Rectal smooth muscle tissue (tissue), 1 donor: ENCODE results near the gene LRRC32.

Experiments
- H3K27ac ChIP-seq: one replicate; pipeline ENCODE4 v1.7.0; 2013; ENCODE audit warnings: low read depth, low read length, inconsistent platforms
- H3K27me3 ChIP-seq: one replicate; pipeline ENCODE4 v1.7.0; 2013; ENCODE audit warnings: low read length; ENCODE audit not compliant: control insufficient read depth, insufficient read depth
- H3K36me3 ChIP-seq: one replicate; pipeline ENCODE4 v1.7.0; 2013; ENCODE audit warnings: low read length; ENCODE audit not compliant: control insufficient read depth, insufficient read depth
- H3K4me1 ChIP-seq: one replicate; pipeline ENCODE4 v1.7.0; 2013; ENCODE audit warnings: low read length; ENCODE audit not compliant: control insufficient read depth, insufficient read depth
- H3K4me3 ChIP-seq: one replicate; pipeline ENCODE4 v1.7.0; 2013; ENCODE audit warnings: low read length
- H3K9ac ChIP-seq: one replicate; pipeline ENCODE4 v1.7.0; 2013; ENCODE audit warnings: low read length

Gene LRRC32

DNA sequence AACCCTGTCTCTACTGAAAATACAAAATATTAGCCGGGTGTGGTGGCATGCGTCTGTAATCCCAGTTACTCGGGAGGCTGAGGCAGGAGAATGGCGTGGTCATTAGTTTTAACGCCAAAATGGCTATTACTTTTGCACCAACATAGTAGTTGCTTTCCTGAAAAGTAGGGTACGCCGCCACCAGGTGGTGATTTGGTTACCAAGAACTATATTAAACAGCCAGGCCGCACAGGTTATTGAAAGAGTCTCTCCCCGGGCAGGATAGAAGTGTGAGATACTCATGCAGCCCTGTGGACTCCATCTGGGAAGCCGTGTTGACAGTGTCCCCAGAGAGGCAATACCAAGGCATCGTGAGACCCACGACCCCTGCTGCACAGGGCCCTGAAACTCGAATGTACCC, 24.6 kb upstream of the LRRC32 start:
- no peaks in the 10 kb centered on the region for H3K4me1 ChIP-seq
- no peaks in the 10 kb centered on the region for H3K27me3 ChIP-seq
- H3K9ac ChIP-seq: no peak overlapping the region
- no peaks in the 10 kb centered on the region for H3K36me3 ChIP-seq
- H3K27ac ChIP-seq: no peak overlapping the region
- no peak overlapping the region for H3K4me3 ChIP-seq

DNA sequence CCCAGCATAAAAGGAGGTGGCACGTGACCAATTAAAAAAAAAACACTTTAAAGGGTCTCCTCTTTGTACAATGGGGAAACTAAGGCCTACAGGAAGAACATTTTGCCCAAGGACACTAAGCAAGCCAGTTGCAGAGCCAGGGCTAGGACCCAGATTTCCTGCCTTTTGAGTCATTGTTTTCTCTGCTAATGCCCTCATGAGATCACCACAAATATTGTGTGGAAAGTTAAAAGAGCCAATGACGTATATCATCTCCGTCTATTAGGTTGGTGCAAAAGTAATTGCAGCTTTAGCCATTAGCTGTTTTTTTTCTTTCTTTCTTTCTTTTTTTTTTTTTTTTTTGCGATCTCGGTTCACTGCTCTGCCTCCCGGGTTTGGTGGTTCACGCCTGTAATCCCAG, 24.1 kb upstream of the LRRC32 start:
- Histone ChIP-seq H3K36me3 (no peaks in the 10 kb centered on the region), H3K27me3 (no peaks in the 10 kb centered on the region), H3K27ac (no peak overlapping the region), H3K4me1 (no peaks in the 10 kb centered on the region), H3K9ac (no peak overlapping the region), H3K4me3 (no peak overlapping the region)

DNA sequence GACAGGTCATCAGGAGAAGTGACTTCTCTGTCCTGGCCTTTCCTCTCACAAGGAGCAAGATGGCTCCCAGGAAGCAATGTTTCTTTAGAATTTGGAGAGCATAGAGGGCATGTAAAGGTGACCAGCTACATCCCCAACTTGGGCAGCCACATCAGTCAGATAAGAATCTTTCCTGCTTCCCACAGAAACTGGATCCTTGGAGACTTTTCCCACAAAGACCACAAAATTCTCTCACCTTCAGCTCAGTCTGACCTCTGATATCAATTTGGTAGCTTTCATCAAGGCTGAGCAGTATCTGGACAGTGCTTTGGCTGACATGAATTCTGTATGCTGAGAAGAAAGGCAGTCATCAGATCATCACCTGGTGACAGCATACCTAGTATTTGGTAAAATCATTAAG, 23.3 kb upstream of the LRRC32 start:
- Histone ChIP-seq H3K27me3 (no peaks in the 10 kb centered on the region), H3K9ac (no peak overlapping the region), H3K4me1 (no peaks in the 10 kb centered on the region), H3K36me3 (no peaks in the 10 kb centered on the region), H3K27ac (no peak overlapping the region), H3K4me3 (no peak overlapping the region)

DNA sequence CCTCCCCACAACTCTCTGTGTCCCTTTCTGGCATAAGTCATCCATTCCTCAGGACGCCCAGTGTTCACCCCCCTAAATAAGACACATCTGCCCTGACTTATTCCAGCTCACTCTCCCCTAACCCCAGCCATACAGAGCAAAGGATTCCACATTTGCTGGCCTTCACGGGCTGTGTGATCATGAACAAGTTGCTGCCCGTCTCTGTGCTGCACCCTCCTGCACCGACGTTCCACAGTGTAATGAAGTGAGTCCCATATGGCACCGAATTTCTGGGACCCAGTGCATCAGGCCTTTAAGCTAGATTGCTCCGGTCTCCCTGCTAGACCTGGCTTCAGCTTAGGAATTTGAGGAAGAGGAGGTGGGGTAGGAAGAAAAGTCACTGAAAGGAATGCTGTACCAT, 22.4 kb upstream of the LRRC32 start:
- no peak overlapping the region for H3K4me3 ChIP-seq
- H3K36me3 ChIP-seq: no peaks in the 10 kb centered on the region
- H3K9ac ChIP-seq: no peak overlapping the region
- no peaks in the 10 kb centered on the region for H3K4me1 ChIP-seq
- no peaks in the 10 kb centered on the region for H3K27me3 ChIP-seq
- H3K27ac ChIP-seq: no peak overlapping the region

DNA sequence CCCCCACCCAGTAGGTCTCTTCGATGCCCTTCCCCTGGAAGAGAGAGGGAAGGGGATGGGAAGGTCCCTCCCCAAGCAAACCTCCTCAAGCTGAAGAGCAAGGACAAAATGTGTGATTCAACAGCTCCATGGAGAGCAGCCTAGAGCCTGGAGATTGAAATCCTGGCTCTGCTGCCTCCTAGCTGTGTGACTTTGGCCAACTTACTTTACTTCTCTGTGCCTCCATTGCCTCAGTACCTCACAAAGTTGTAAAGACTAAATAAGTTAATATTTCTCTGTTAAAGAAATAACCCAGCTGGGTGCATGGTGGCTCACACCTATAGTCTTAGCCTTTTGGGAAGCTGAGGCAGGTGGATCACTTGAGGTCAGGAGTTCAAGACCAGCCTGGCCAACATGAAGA, 21.1 kb upstream of the LRRC32 start:
- no peaks in the 10 kb centered on the region for H3K36me3 ChIP-seq

DNA sequence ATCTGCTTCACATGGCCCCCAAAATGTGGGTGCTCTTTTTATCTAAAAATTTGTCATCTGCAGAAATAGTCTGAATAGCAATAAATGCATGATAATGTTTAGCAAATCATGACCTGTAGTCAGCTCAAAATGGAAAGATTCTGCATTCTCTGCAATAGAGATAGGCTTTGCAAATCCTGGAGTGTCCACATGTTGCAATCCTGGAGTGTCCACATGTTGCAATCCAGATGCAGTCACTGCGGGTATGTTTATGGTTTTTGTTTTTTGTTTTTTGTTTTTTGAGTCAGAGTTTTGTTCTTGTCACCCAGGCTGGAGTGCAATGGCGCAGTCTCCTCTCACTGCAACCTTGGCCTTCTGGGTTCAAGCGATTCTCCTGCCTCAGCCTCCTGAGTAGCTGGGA, 20.2 kb upstream of the LRRC32 start:
- Histone ChIP-seq H3K4me1 (no peaks in the 10 kb centered on the region), H3K27ac (no peak overlapping the region), H3K4me3 (no peak overlapping the region), H3K27me3 (no peaks in the 10 kb centered on the region), H3K36me3 (no peaks in the 10 kb centered on the region), H3K9ac (no peak overlapping the region)

More for the DNA sequence above, 21.1 kb upstream of the LRRC32 start:
- Histone ChIP-seq H3K9ac (no peak overlapping the region), H3K27ac (no peak overlapping the region), H3K27me3 (no peaks in the 10 kb centered on the region), H3K4me1 (no peaks in the 10 kb centered on the region), H3K4me3 (no peak overlapping the region)

DNA sequence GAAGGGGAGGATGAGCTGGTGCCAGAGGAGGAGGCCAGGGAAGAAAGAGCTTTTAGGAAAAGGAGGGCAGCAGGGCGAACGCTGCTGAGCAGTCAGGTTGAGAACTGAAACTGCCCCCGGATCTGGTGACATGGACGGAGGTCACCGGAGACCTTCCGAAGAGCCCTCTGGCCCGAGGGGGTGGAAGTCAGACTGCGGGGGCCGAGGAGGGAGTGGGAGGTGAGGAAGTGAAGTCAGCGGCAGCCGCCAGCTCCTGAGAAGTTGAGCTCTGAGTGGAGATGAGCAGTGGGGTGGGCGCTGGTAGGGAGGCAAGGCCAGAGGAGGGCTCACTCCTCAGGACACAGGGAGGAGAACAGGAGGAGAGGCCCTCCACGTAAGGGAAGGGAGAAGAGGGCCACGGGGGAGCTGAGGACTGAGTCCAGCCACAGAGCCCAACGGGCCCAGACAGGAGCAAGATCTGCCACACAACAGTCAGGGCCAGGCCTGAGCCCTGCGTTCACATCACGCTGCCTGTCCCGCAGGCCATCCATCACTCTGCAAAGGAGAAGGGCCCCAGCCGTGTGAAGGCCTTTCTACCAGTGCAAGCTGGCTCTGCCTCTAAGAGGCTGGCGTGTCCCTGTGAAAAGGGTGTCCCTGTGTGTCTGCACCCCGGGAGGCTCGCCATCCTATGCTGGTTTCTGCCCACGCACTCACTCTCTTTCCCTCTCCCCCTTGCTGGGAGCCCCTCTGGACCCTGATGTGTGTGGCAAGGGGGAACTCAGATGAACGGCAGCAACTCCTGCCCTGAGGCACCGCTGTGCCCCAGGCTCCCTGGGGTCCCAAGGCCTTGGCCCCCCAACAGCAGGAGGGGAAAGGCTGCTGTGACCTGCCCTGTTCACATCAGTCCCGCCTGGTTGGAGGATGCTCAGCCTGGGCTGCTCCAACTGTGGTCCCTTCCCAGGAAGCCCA, 19.0 kb upstream of the LRRC32 start:
- Histone ChIP-seq H3K4me3 (no peak overlapping the region), H3K36me3 (no peaks in the 10 kb centered on the region), H3K4me1 (no peaks in the 10 kb centered on the region), H3K9ac (no peak overlapping the region), H3K27me3 (no peaks in the 10 kb centered on the region), H3K27ac (no peak overlapping the region)

DNA sequence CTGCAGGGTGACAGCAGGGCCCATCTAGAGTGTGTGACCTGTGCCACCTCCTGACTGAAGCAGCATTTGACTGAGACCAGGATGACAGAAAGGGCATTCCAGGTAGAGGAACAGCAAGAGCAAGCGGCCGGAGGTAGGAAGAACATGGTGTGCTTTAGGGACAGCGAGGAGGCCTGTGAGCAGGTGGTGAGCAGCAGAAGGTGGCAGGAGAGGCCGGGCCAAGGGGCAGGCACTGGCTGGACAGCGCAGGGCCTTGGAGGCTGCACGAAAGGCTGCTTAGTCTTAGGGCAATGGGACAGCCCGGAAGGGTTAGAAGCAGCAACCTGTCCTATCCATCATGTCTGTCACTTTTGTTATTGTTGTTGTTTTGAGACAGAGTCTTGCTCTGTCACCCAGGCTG, 17.6 kb upstream of the LRRC32 start:
- Histone ChIP-seq H3K4me3 (no peak overlapping the region), H3K36me3 (no peaks in the 10 kb centered on the region), H3K27ac (no peak overlapping the region), H3K4me1 (no peaks in the 10 kb centered on the region), H3K27me3 (no peaks in the 10 kb centered on the region), H3K9ac (no peak overlapping the region)

DNA sequence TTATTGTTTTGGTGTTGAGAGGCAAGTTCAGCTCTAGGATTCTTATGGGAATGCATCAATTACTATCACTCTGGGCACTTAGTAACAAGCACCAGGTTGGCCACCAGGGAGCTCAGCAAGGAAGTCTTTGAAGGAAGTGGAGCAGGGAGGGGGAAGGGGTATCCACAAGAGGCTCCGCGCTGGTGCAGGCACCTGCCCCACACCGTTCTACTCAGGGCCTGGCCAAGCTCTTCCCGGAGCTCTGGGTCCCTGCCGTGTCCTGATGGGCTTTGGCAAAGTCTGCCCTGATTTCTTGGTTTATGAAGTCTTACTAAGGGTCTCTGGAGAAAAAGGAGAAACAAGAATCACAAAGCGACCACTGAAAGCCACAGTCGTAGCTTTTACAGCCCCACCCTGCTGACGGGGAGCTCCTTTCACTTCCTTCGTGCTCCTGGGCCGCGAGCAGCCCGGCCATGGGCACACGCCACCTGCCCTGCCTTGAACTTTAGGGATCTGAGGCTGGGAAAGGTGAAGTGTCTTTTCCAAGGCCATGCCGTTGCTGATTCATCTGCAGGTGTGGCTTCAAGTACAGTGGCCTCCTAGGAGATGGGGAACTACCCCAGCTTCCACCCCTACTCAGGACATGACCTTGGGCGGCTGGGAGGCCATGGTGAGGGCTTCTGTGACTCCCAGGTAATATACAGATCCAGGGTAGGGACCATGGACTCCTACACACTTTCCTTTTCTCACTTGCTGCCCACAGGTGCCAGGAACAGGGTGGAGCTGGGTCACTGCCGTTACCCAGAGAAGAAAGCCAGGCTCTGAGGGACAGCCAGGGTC, 15.9 kb upstream of the LRRC32 start:
- Histone ChIP-seq H3K4me3 (no peak overlapping the region), H3K27ac (no peak overlapping the region), H3K4me1 (no peaks in the 10 kb centered on the region), H3K27me3 (no peaks in the 10 kb centered on the region), H3K36me3 (no peaks in the 10 kb centered on the region), H3K9ac (no peak overlapping the region)

DNA sequence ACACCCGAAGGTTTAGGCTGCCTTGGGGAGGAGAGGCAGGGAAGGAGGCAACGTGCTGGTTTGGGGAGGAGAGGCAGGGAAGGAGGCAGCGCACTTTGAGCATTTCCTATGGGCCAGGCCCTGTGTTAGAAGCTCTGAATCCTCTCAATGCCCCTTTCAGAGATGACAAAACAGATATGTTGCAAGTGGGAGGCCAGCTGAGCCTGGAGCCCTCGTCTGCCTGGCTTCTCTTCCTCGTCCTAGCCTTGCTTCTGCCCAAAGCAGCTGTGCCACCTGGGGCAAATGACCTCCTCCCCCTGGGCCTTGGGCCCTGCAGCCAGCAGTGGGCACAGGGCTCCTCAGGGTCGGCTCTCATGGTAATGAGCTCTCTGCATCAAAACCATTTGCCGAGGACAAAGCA, 15.3 kb upstream of the LRRC32 start:
- Histone ChIP-seq H3K27me3 (no peaks in the 10 kb centered on the region), H3K36me3 (no peaks in the 10 kb centered on the region), H3K9ac (no peak overlapping the region), H3K27ac (no peak overlapping the region), H3K4me3 (no peak overlapping the region), H3K4me1 (no peaks in the 10 kb centered on the region)

DNA sequence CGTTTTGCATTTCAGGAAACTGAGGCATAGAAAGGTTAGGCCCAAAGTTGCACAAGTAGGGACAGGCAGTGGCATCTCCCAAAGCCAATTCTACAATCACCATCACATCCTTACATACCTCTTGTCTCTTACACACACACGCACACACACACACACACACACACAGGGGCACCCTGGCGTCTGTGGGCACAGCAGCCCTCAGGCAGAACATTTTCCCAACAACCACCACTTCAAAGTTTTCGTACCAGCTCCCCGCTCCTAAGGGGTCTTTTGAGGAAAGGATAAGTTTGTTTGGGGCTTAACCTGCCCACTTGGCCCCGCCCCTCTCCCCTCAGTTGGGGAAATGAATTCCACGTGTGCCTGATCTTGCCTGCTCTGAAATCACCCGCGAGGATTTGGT, 14.7 kb upstream of the LRRC32 start:
- H3K4me1 ChIP-seq: no peaks in the 10 kb centered on the region
- no peak overlapping the region for H3K4me3 ChIP-seq
- H3K27ac ChIP-seq: no peak overlapping the region
- H3K27me3 ChIP-seq: no peaks in the 10 kb centered on the region
- H3K36me3 ChIP-seq: no peaks in the 10 kb centered on the region
- no peak overlapping the region for H3K9ac ChIP-seq

DNA sequence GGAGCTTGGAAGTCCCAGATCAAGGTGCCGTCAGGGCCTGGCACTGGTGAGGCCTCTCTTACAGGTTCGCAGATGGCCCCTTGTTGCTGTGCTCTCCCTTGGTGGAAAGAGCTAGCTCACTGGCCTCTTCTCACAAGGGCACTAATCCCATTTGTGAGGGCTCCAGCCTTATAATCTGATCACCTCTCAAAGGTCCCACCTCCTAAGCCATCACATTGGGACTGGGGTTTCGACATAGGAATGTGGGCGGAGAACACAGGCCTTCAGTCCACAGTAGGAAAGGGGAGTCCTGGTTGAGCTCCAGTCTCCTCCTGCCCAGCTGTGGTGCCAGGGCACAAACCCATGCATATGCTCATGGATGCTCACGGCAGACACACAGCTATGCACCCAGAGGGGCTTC, 14.0 kb upstream of the LRRC32 start:
- no peak overlapping the region for H3K27ac ChIP-seq
- no peaks in the 10 kb centered on the region for H3K36me3 ChIP-seq
- H3K27me3 ChIP-seq: no peaks in the 10 kb centered on the region
- no peak overlapping the region for H3K4me3 ChIP-seq
- H3K9ac ChIP-seq: no peak overlapping the region
- no peaks in the 10 kb centered on the region for H3K4me1 ChIP-seq
